Liver (tissue), 9 donors: ENCODE results near the gene ZRSR2. TPM values are rescaled to one million over a fixed set of nuclear protein-coding genes. Genes with fewer than 3 reads are reported as not detected.

Experiments
- DNase-seq: peaks from one replicate; pipeline ENCODE4 v3.0.0-alpha.2; 2017; ENCODE audit warnings: low spot score
- H3K27ac ChIP-seq, 2 donors: one replicate each; pipeline ENCODE4 v1.7.0; 2013; ENCODE audit warnings: inconsistent platforms in 2 of 2, low read length in 2 of 2, control low read depth in 1 of 2, low read depth in 1 of 2, mild to moderate bottlenecking in 1 of 2
- H3K27me3 ChIP-seq, 4 donors: one replicate each; pipeline versions ENCODE4 v1.6.1 to v1.7.0; 2013; ENCODE audit warnings: low read length in 3 of 4, inconsistent platforms in 1 of 4, mild to moderate bottlenecking in 1 of 4, moderate library complexity in 1 of 4; ENCODE audit not compliant: control insufficient read depth in 4 of 4, insufficient read depth in 4 of 4
- H3K36me3 ChIP-seq, 4 donors: one replicate each; pipeline versions ENCODE4 v1.6.1 to v1.7.0; 2013; ENCODE audit warnings: low read length in 3 of 4, mild to moderate bottlenecking in 3 of 4, low read depth in 1 of 4, moderate library complexity in 1 of 4; ENCODE audit not compliant: control insufficient read depth in 4 of 4, insufficient read depth in 3 of 4
- H3K4me1 ChIP-seq, 4 donors: one replicate each; pipeline versions ENCODE4 v1.6.1 to v1.7.0; 2013; ENCODE audit warnings: low read length in 3 of 4, mild to moderate bottlenecking in 3 of 4, moderate library complexity in 1 of 4; ENCODE audit not compliant: control insufficient read depth in 4 of 4, insufficient read depth in 4 of 4
- H3K4me3 ChIP-seq, 3 donors: one replicate each; pipeline versions ENCODE4 v1.6.1 to v1.7.0; 2013; ENCODE audit warnings: low read length in 3 of 3, control low read depth in 1 of 3, low read depth in 1 of 3, mild to moderate bottlenecking in 1 of 3
- H3K9ac ChIP-seq, 2 donors: one replicate each; pipeline ENCODE4 v1.7.0; 2013; ENCODE audit warnings: low read length in 2 of 2, mild to moderate bottlenecking in 2 of 2, moderate library complexity in 2 of 2, control low read depth in 1 of 2, low read depth in 1 of 2
- H3K9me3 ChIP-seq, 4 donors: one replicate each; pipeline versions ENCODE4 v1.6.1 to v1.7.0; 2013; ENCODE audit warnings: low read length in 3 of 4; ENCODE audit not compliant: control insufficient read depth in 4 of 4
- ATF3 ChIP-seq: IDR thresholded peaks from 2 replicates; pipeline ENCODE4 v1.6.1; 2016; ENCODE audit warnings: antibody characterized with exemption
- CTCF ChIP-seq: fragments of 150-350 bp; IDR thresholded peaks from 2 replicates; pipeline ENCODE4 v1.5.1; 2017; ENCODE audit warnings: improper control_type of control experiment, low read depth, low read length; ENCODE audit not compliant: missing input control
- EGR1 ChIP-seq, 2 donors: IDR thresholded peaks; 2 replicates each; pipeline ENCODE4 v1.6.1; 2016 to 2018; ENCODE audit warnings: antibody characterized with exemption in 2 of 2, low read depth in 2 of 2
- GABPA ChIP-seq, 2 donors: IDR thresholded peaks in 1 of 2; conservative IDR thresholded peaks in 1 of 2; 2 replicates each; pipeline ENCODE4 v1.6.1; 2016; ENCODE audit warnings: antibody characterized with exemption in 2 of 2, mild to moderate bottlenecking in 1 of 2, moderate library complexity in 1 of 2
- HNF4A ChIP-seq, 2 donors: conservative IDR thresholded peaks; 2 replicates each; pipeline ENCODE4 v1.6.1; 2016; ENCODE audit warnings: antibody characterized with exemption in 2 of 2, mild to moderate bottlenecking in 2 of 2
- HNF4G ChIP-seq: IDR thresholded peaks from 2 replicates; pipeline ENCODE4 v1.6.1; 2016; ENCODE audit warnings: antibody characterized with exemption
- JUND ChIP-seq, 2 donors: IDR thresholded peaks; 2 replicates each; pipeline ENCODE4 v1.6.1; 2016; ENCODE audit warnings: antibody characterized with exemption in 2 of 2
- MAX ChIP-seq: IDR thresholded peaks from 2 replicates; pipeline ENCODE4 v1.6.1; 2016; ENCODE audit warnings: antibody characterized with exemption
- NR2F2 ChIP-seq: IDR thresholded peaks from 2 replicates; pipeline ENCODE4 v1.6.1; 2016; ENCODE audit warnings: antibody characterized with exemption
- RAD21 ChIP-seq, 2 donors: IDR thresholded peaks; 2 replicates each; pipeline ENCODE4 v1.6.1; 2016; ENCODE audit warnings: antibody characterized with exemption in 2 of 2, mild to moderate bottlenecking in 2 of 2
- REST ChIP-seq: IDR thresholded peaks from 2 replicates; pipeline ENCODE4 v1.6.1; 2016; ENCODE audit warnings: antibody characterized with exemption, mild to moderate bottlenecking
- RXRA ChIP-seq, 2 donors: IDR thresholded peaks; 2 replicates each; pipeline ENCODE4 v1.6.1; 2017 to 2018; ENCODE audit warnings: antibody characterized with exemption in 2 of 2, mild to moderate bottlenecking in 1 of 2
- SP1 ChIP-seq: IDR thresholded peaks from 2 replicates; pipeline ENCODE4 v1.6.1; 2018; ENCODE audit warnings: antibody characterized with exemption, mild to moderate bottlenecking
- YY1 ChIP-seq: IDR thresholded peaks from 2 replicates; pipeline ENCODE4 v1.6.1; 2016; ENCODE audit warnings: antibody characterized with exemption, mild to moderate bottlenecking
- ZBTB33 ChIP-seq: IDR thresholded peaks from 2 replicates; pipeline ENCODE4 v1.6.1; 2016; ENCODE audit warnings: antibody characterized with exemption
- WGBS: extraction: QIAGEN DNeasy Blood & Tissue Kit; methylation state at CpG from one replicate; pipeline ENCODE4 v1.1.7; 2013; 5-methylcytosine and 5-hydroxymethylcytosine counted together
- polyA plus RNA-seq, 2 donors: library from polyadenylated mRNA; stranded (reverse) in 1 of 2; unstranded in 1 of 2; fragments of 200-250 nt in 1 of 2; fragments of >200 nt in 1 of 2; fragmentation: Nextera tagmentation in 1 of 2; extraction: Ambion mirVana in 1 of 2; gene quantifications; one replicate each; pipeline versions ENCODE4 v1.2.1 to v1.2.3, GENCODE V29; 2013 to 2015
- total RNA-seq, 2 donors: library from RNA; depleted of rRNA; stranded (reverse); fragments of >200 nt; gene quantifications; one replicate each; pipeline ENCODE4 v1.2.3, GENCODE V29; 2014
- donor health status: healthy.
- donor health status: healthy.
- donor health status: healthy.
- donor health status: healthy.
- donor health status: healthy.

ZRSR2 gene
- total and polyA plus RNA-seq, 4 donors, result 1.4 to 7.0 (median 3.0) TPM

GRCh38 chrX:15864629-15865028 lies 74.3 kb downstream of the ZRSR2 start:
- H3K4me3 ChIP-seq, result no peak overlapping the region
- no peak overlapping the region for H3K9ac ChIP-seq
- H3K9me3 ChIP-seq, result no peaks in the 10 kb centered on the region
- H3K36me3 ChIP-seq, result no peaks in the 10 kb centered on the region
- no peaks in the 10 kb centered on the region for H3K4me1 ChIP-seq
- peaks cover 0 to 2% (median 0%) of the 10 kb centered on the region in 4 donors for H3K27me3 ChIP-seq
- DNase-seq, result no peak
- no peak for TF ChIP-seq JUND (IDR thresholded peaks at IDR 0.05)
- no peak for TF ChIP-seq GABPA (IDR thresholded peaks at IDR 0.05 in 1 of 2, conservative IDR thresholded peaks at IDR 0.05 in 1 of 2)
- TF ChIP-seq RXRA (IDR thresholded peaks at IDR 0.05), result no peak
- no peak for TF ChIP-seq REST
- TF ChIP-seq EGR1 (IDR thresholded peaks at IDR 0.05; ENCODE audit: low read depth in 2 of 2), result no peak
- no peak for TF ChIP-seq ATF3
- TF ChIP-seq RAD21 (IDR thresholded peaks at IDR 0.05), result no peak
- TF ChIP-seq ZBTB33, result no peak
- TF ChIP-seq CTCF, result no peak
- no peak for TF ChIP-seq HNF4G
- H3K27ac ChIP-seq, result no peak overlapping the region

GRCh38 chrX:15866147-15866546 lies 75.9 kb downstream of the ZRSR2 start:
- 76% methylated on average over 3 of the region's 3 CpGs for WGBS
- TF ChIP-seq RAD21 (IDR thresholded peaks at IDR 0.05) (no peak), EGR1 (IDR thresholded peaks at IDR 0.05; ENCODE audit: low read depth in 2 of 2) (no peak), GABPA (IDR thresholded peaks at IDR 0.05 in 1 of 2, conservative IDR thresholded peaks at IDR 0.05 in 1 of 2) (no peak), MAX (no peak), YY1 (no peak), ATF3 (no peak), NR2F2 (no peak), ZBTB33 (no peak), SP1 (no peak), REST (no peak), JUND (IDR thresholded peaks at IDR 0.05) (no peak), HNF4A (conservative IDR thresholded peaks at IDR 0.05) (no peak)

More at GRCh38 chrX:15866147-15866546, 75.9 kb downstream of the ZRSR2 start:
- Histone ChIP-seq H3K4me3 (no peak overlapping the region), H3K4me1 (no peaks in the 10 kb centered on the region), H3K36me3 (no peaks in the 10 kb centered on the region), H3K27me3 (peaks cover 0 to 5% (median 0%) of the 10 kb centered on the region in 4 donors), H3K27ac (no peak overlapping the region), H3K9ac (no peak overlapping the region), H3K9me3 (no peaks in the 10 kb centered on the region)
- no peak for DNase-seq
